NT2/D1 (cell line): ENCODE measurements around the gene SEC11A.

Experiments
- SUZ12 ChIP-seq: IDR thresholded peaks from 2 replicates; pipeline ENCODE4 v1.6.1; 2011; ENCODE audit not compliant: insufficient read length, insufficient read depth; ENCODE audit errors: extremely low read depth
- YY1 ChIP-seq: IDR thresholded peaks from 2 replicates; pipeline ENCODE4 v1.6.1; 2011; ENCODE audit not compliant: insufficient read length, insufficient read depth
- ZNF274 ChIP-seq: IDR thresholded peaks from 2 replicates; pipeline ENCODE4 v1.6.1; 2011; ENCODE audit warnings: mild to moderate bottlenecking, low read depth, low read length

- TF ChIP-seq ZNF274 (no peak), YY1 (no peak), SUZ12 (no peak)
Observed at GRCh38 chr15:84696757-84697156, 19.2 kb downstream of the SEC11A start.
